ENCODE data around the gene TSPAN7. TPM values are rescaled to one million over a fixed set of nuclear protein-coding genes. Genes with fewer than 3 reads are reported as not detected.

Gene TSPAN7
- total RNA-seq, 6 experiments from 2014 or later = 7.9 to 24.4 (median 15.7) TPM

DNA sequence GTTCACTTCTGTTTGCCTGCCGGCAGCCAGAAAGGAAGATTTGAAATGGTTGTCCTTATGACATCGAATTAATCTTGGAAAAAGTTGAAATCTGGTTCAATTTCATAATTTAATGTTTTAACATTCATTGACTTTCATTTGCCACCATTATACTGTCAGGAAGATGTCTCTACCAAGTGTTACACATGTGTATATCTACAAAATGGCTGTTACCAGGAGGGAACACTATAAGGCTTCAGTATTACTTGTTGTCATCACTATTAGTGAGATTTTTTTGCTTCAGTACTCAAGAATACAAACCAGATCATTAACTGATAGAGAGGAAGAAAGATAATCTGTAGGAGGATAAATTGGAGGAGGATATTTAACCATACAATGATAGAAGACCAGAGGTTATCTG is 71.2 kb downstream of the TSPAN7 start:
- Histone ChIP-seq H3K4me3 (peak overlapping the region in 1 of 3 donors; percentile 6), H3K27ac (no peak overlapping the region), H3K27me3 (no peaks in the 10 kb centered on the region), H3K4me1 (no peaks in the 10 kb centered on the region), H3K9me3 (no peaks in the 10 kb centered on the region), H3K36me3 (no peaks in the 10 kb centered on the region)
- DNase-seq (no peak), ATAC-seq (no peak)
- WGBS (ENCODE audit: insufficient coverage, low coverage, low lambda C conversion rate, missing lambda C conversion rate) = 18% methylated on average over 2 of the region's 2 CpGs
- intact Hi-C loops (cut with DNase I) = no loop called here
- TF ChIP-seq POLR2A (IDR thresholded peaks at IDR 0.05) = no peak
- TF ChIP-seq, protein P1, sequence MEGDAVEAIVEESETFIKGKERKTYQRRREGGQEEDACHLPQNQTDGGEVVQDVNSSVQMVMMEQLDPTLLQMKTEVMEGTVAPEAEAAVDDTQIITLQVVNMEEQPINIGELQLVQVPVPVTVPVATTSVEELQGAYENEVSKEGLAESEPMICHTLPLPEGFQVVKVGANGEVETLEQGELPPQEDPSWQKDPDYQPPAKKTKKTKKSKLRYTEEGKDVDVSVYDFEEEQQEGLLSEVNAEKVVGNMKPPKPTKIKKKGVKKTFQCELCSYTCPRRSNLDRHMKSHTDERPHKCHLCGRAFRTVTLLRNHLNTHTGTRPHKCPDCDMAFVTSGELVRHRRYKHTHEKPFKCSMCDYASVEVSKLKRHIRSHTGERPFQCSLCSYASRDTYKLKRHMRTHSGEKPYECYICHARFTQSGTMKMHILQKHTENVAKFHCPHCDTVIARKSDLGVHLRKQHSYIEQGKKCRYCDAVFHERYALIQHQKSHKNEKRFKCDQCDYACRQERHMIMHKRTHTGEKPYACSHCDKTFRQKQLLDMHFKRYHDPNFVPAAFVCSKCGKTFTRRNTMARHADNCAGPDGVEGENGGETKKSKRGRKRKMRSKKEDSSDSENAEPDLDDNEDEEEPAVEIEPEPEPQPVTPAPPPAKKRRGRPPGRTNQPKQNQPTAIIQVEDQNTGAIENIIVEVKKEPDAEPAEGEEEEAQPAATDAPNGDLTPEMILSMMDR (IDR thresholded peaks at IDR 0.05) = no peak

DNA sequence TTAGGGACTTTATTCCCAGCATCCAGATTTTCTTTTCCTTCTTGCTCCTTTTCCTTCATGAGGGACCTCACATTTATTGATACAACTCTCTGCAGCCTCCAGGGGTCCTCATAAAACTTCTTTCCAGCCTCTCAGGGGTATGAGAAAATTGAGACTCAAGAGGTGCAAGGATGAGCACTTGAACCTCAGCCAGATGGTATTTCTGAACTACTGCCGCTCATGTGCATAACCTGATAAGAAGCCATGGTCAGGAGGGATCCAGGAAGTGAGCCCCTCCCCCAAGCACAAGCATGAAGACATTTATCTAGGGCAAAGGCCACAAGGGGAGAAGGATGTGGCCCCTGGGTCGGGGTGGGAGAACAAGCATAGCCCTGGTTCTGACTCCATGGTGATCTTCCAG is 73.3 kb downstream of the TSPAN7 start:
- intact Hi-C loops (cut with DNase I) = no loop called here
- no peak for DNase-seq
- Histone ChIP-seq H3K9me3 (no peaks in the 10 kb centered on the region), H3K4me3 (no peak overlapping the region), H3K36me3 (no peaks in the 10 kb centered on the region), H3K27ac (no peak overlapping the region), H3K4me1 (no peaks in the 10 kb centered on the region), H3K27me3 (no peaks in the 10 kb centered on the region)
- 71% methylated on average over 1 of the region's 2 CpGs for WGBS (ENCODE audit: insufficient coverage, low coverage, low lambda C conversion rate, missing lambda C conversion rate)
- ATAC-seq = no peak
- no peak for TF ChIP-seq POLR2A (IDR thresholded peaks at IDR 0.05)
- TF ChIP-seq, protein P1 (IDR thresholded peaks at IDR 0.05) = no peak

DNA sequence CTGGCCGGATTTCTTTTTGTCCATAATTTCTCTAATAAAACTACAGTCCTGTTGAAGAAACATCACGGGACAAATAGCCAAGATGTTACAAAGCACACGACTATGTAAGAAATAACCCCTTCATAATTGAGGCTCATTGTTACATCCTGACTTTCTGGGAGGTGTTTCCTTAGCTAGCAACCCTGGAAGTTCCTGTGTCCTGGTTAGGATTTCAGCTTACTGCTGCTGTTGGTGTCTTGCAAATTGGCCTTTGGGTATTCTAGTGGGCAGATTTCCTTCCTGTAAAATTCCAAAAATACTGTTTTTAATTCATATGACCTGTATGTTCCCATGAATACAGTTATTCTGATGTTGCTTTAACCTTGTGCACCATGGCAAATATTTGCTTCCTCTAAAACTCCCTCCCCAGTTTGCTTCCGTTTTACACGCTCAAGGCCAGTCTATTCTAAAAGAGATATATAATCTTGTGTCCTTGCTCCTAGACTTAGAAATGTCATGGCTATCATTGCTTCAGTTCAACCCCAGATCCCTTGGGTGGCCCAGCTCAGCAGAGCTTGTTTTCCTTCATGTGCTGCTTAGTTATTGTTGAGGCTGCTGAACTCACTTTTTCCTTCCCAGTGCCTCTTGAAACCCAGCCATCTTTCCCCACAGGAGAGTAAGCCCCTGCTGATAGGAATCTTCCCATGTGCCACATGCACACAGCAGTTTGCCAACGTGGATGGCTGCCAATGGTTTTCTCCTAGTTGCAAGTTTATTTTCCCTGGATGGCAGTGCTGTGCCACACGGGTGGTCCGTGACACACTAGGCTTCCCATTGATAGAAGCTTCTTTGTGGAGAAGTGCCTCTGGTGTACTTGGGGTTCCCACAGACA is 75.8 kb downstream of the TSPAN7 start:
- WGBS (ENCODE audit: insufficient coverage, low coverage, low lambda C conversion rate, missing lambda C conversion rate) = 46% methylated on average over 7 of the region's 8 CpGs
- peak; percentile 59 to 65 (median 62) for ATAC-seq
- DNase-seq = peak in 1 of 3 donors; percentile 30
- Histone ChIP-seq H3K4me3 (no peak overlapping the region), H3K4me1 (no peaks in the 10 kb centered on the region), H3K9me3 (no peaks in the 10 kb centered on the region), H3K27ac (no peak overlapping the region), H3K36me3 (no peaks in the 10 kb centered on the region), H3K27me3 (no peaks in the 10 kb centered on the region)
- intact Hi-C loops (cut with DNase I) = no loop called here
- TF ChIP-seq POLR2A (IDR thresholded peaks at IDR 0.05) = no peak
- TF ChIP-seq, protein P1 (IDR thresholded peaks at IDR 0.05) = no peak

DNA sequence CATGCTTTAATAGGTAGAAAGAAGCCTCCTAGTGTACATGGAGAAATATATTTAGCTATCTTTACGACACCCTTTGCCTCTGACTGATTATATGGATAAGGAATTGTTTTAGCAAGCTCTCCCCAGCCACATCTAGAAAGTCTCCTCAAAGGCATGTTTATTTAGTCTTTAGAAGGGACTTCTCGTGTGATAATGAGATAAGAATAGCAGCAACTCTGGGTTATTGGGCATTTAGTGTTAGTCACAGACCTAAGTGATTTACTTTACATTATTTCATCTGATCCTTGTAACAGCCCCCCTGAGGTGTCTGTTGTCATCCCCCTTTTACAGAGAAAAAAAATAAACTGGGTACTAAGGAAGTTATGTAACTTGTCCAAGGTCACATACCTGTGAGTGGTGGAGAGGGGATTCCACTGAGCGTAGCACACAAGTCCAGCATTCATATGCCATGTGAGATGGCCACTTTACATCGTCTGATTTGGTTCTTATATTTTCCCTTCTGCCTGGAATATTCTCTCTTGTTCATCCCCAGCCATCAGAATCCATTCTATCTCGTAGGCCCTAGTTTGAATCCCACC is 77.7 kb downstream of the TSPAN7 start:
- intact Hi-C loops (cut with DNase I) = no loop called here

More for the DNA sequence above, 77.7 kb downstream of the TSPAN7 start:
- Histone ChIP-seq H3K27ac (no peak overlapping the region), H3K4me3 (no peak overlapping the region), H3K36me3 (no peaks in the 10 kb centered on the region), H3K9me3 (no peaks in the 10 kb centered on the region), H3K4me1 (no peaks in the 10 kb centered on the region), H3K27me3 (no peaks in the 10 kb centered on the region)
- TF ChIP-seq, protein P1 (IDR thresholded peaks at IDR 0.05) = no peak
- TF ChIP-seq POLR2A (IDR thresholded peaks at IDR 0.05) = no peak
- DNase-seq = no peak
- ATAC-seq = no peak
- WGBS (ENCODE audit: insufficient coverage, low coverage, low lambda C conversion rate, missing lambda C conversion rate) = 46% methylated on average over 5 of the region's 5 CpGs

All from right lobe of liver (tissue), 6 donors.